HCT116 (cell line): ENCODE measurements around the gene IQCK. TPM values are rescaled to one million over a fixed set of nuclear protein-coding genes. Genes with fewer than 3 reads are reported as not detected.

Experiments used
- ATAC-seq: fragments of 200-7000 bp; cut with Tn5 transposase; 2 replicates; pipeline ENCODE4 v1.9.1; 2020; ENCODE audit warnings: mild to moderate bottlenecking, moderate library complexity
- BruUV-seq: library from RNA; stranded (reverse); fragments of 400-500 nt; replicated peaks from 2 replicates; lab custom pipeline; 2021; lab: Mats Ljungman, UMichigan
- CTCF ChIA-PET: fragments of 300-600 bp; sonication (Branson Sonifier 250); formaldehyde crosslinking; loops from one replicate; lab custom pipeline; 2021; ENCODE audit warnings: antibody characterized with exemption; lab: Charles Lee
- POLR2A ChIA-PET: fragments of 300-600, 350-600 bp; sonication (Branson Sonifier 250); formaldehyde crosslinking; loops from one replicate; lab custom pipeline; 2021; ENCODE audit warnings: antibody characterized with exemption; lab: Charles Lee
- RAD21 ChIA-PET, 2 experiments: fragments of 300-600 bp; sonication (Branson Sonifier 250); formaldehyde crosslinking; loops; one replicate each; lab custom pipeline; 2023; ENCODE audit warnings: low total read pairs in 2 of 2; ENCODE audit not compliant: uncharacterized antibody in 2 of 2, unreplicated experiment in 2 of 2, low non-redundant PET in 1 of 2; lab: Charles Lee
- DNase-seq: peaks from one replicate; pipeline ENCODE4 v3.0.0-alpha.2; 2010; ENCODE audit warnings: low read depth, low spot score
- H2AFZ ChIP-seq: fragments of 200-600 bp; shearing (Covaris generic), sonication (generic); 2 replicates; pipeline ENCODE4 v1.6.1; 2017; ENCODE audit warnings: low read depth, mixed run types, mixed read lengths, antibody characterized with exemption, low read length; ENCODE audit not compliant: poor library complexity, severe bottlenecking
- H3K27ac ChIP-seq: 2 replicates; pipeline ENCODE4 v1.5.1; 2012; ENCODE audit warnings: low read depth, low read length
- H3K27me3 ChIP-seq: fragments of 200-600 bp; sonication (generic); 2 replicates; pipeline ENCODE4 v1.6.1; 2016; ENCODE audit warnings: mixed run types, low read length, mixed read lengths; ENCODE audit not compliant: insufficient read depth
- H3K36me3 ChIP-seq, 2 experiments: fragments of 200-500 bp in 1 of 2; fragments of 200-600 bp in 1 of 2; sonication (Bioruptor generic) in 1 of 2; sonication (generic) in 1 of 2; 2 replicates each; pipeline versions ENCODE4 v1.5.1 to v1.6.1; 2014 to 2016; ENCODE audit warnings: low read length in 2 of 2, inconsistent platforms in 1 of 2, mixed read lengths in 1 of 2, mixed run types in 1 of 2; ENCODE audit not compliant: insufficient read depth in 2 of 2, control insufficient read depth in 1 of 2
- H3K4me1 ChIP-seq, 2 experiments: fragments of 200-600 bp in 1 of 2; sonication (generic) in 1 of 2; 2 replicates each; pipeline versions ENCODE4 v1.5.1 to v1.6.1; 2012 to 2017; ENCODE audit warnings: low read length in 2 of 2, inconsistent platforms in 1 of 2, mild to moderate bottlenecking in 1 of 2, mixed read lengths in 1 of 2, mixed run types in 1 of 2, moderate library complexity in 1 of 2; ENCODE audit not compliant: insufficient read depth in 2 of 2, control insufficient read depth in 1 of 2
- H3K4me2 ChIP-seq: fragments of 200-600 bp; sonication (generic); 2 replicates; pipeline ENCODE4 v1.6.1; 2017; ENCODE audit warnings: mixed run types, low read length, mixed read lengths
- H3K4me3 ChIP-seq, 2 experiments: fragments of 200-600 bp in 1 of 2; sonication (generic) in 1 of 2; replicated peaks in 1 of 2; 2 replicates each; pipeline ENCODE4 v1.5.1; 2011 to 2016; ENCODE audit warnings: low read length in 2 of 2, control low read depth in 1 of 2, low read depth in 1 of 2, mild to moderate bottlenecking in 1 of 2, mixed read lengths in 1 of 2, mixed run types in 1 of 2
- H3K79me2 ChIP-seq: fragments of 200-600 bp; sonication (generic); 2 replicates; pipeline ENCODE4 v1.6.1; 2017; ENCODE audit warnings: mild to moderate bottlenecking, mixed run types, low read length, moderate library complexity, mixed read lengths; ENCODE audit not compliant: insufficient read depth
- H3K9ac ChIP-seq: fragments of 200-600 bp; sonication (generic); 2 replicates; pipeline ENCODE4 v1.6.1; 2016; ENCODE audit warnings: low read length, mixed read lengths
- H3K9me2 ChIP-seq: fragments of 200-600 bp; sonication (generic), shearing (Covaris generic); 2 replicates; pipeline ENCODE4 v1.6.1; 2017; ENCODE audit warnings: mixed run types, mild to moderate bottlenecking, moderate library complexity; ENCODE audit not compliant: insufficient read depth
- H3K9me3 ChIP-seq, 2 experiments: fragments of 200-500 bp in 1 of 2; fragments of 200-600 bp in 1 of 2; sonication (Bioruptor generic) in 1 of 2; sonication (generic) in 1 of 2; 2 replicates each; pipeline ENCODE4 v1.6.1; 2014 to 2017; ENCODE audit warnings: low read length in 2 of 2, mixed read lengths in 2 of 2, inconsistent platforms in 1 of 2, low read depth in 1 of 2, mild to moderate bottlenecking in 1 of 2, mixed run types in 1 of 2, moderate library complexity in 1 of 2; ENCODE audit not compliant: control insufficient read depth in 1 of 2, insufficient read depth in 1 of 2
- H4K20me1 ChIP-seq: fragments of 200-600 bp; sonication (generic), shearing (Covaris generic); 2 replicates; pipeline ENCODE4 v1.6.1; 2017; ENCODE audit warnings: mixed run types, mild to moderate bottlenecking, moderate library complexity; ENCODE audit not compliant: insufficient read depth
- CEBPB ChIP-seq: IDR thresholded peaks from 2 replicates; pipeline ENCODE4 v1.6.1; 2012; ENCODE audit warnings: low read depth
- EGR1 ChIP-seq: IDR thresholded peaks from 2 replicates; pipeline ENCODE4 v1.6.1; 2012; ENCODE audit warnings: low read depth
- EZH2 ChIP-seq: fragments of 200-600 bp; sonication (generic); IDR thresholded peaks from 2 replicates; pipeline ENCODE4 v1.6.1; 2017; ENCODE audit warnings: antibody characterized with exemption, mixed run types
- EZH2phosphoT487 ChIP-seq: fragments of 200-600 bp; IDR thresholded peaks from 2 replicates; pipeline ENCODE4 v1.6.1; 2018; ENCODE audit warnings: antibody characterized with exemption, borderline replicate concordance
- JUND ChIP-seq: IDR thresholded peaks from 2 replicates; pipeline ENCODE4 v1.6.1; 2012
- POLR2A ChIP-seq: IDR thresholded peaks from 2 replicates; pipeline ENCODE4 v1.7.0; 2011; ENCODE audit warnings: borderline replicate concordance; ENCODE audit not compliant: insufficient read depth, insufficient read length; ENCODE audit errors: extremely low read depth
- SRF ChIP-seq: IDR thresholded peaks from 2 replicates; pipeline ENCODE4 v1.6.1; 2012; ENCODE audit warnings: low read depth
- ZFX ChIP-seq: fragments of 450-650 bp; IDR thresholded peaks from 2 replicates; pipeline ENCODE4 v1.6.1; 2017
- intact Hi-C: fragments of 100-400 bp; cut with micrococcal nuclease; formaldehyde crosslinking; loops from 2 replicates; pipeline ENCODE4 v1.10.0; 2022
- total RNA-seq: library from RNA; stranded (reverse); gene quantifications from one replicate; pipeline ENCODE4 v1.2.1, GENCODE V29; 2021; ENCODE audit not compliant: unreplicated experiment
- TF ChIP-seq, protein P1 (sequence below): IDR thresholded peaks from 2 replicates; pipeline ENCODE4 v1.6.1; 2012
- TF ChIP-seq, protein P2 (sequence below): IDR thresholded peaks from 2 replicates; pipeline ENCODE4 v1.6.1; 2011; ENCODE audit warnings: mild to moderate bottlenecking, low read length, moderate library complexity; ENCODE audit not compliant: insufficient replicate concordance; ENCODE audit errors: extremely low read depth
- TF ChIP-seq, protein P3 (sequence below): IDR thresholded peaks from 2 replicates; pipeline ENCODE4 v1.6.1; 2012

The IQCK gene
- total RNA-seq, 1 experiment from 2014 or later, result 11.8 TPM

DNA sequence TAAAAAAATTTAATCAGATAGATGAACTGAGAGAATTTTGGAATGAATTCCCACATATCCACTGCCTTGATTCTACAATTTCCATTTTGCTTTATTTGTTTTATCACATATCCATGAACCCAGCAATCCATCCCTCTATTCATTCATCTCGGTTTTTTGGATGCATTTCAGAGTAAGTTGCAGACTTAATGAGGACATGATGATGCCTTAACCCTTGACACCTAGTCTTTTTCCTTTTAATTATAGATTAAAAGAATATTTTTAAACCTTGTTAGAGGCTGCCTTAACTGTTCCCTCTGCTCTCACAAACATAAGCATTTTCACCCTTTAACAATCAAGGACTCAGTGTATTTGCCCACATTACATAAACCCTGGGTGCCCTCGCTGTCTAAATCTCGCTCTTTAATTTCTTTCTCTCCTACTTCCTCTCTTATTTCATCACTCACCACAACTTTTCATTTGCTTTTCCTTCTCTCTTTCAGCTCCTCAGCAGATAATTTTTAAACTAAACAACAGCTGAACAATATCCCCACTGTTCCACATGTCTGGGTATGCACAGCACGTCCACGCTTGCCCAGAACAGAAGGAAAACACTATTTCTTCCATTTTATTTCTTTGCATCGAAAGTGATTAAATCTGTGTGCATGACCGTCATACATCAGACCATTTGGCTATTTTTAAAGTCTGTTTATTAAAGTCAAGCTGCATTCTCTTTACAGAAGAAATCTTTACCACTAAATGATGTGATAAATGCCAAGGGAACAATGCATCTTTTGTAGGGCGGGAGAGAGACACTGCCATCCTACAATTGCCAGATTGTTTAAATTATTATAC, 39.9 kb downstream of the IQCK start:
- Histone ChIP-seq H3K4me2 (no peak overlapping the region), H3K79me2 (no peaks in the 10 kb centered on the region), H3K9ac (no peak overlapping the region), H3K27ac (no peak overlapping the region), H4K20me1 (no peaks in the 10 kb centered on the region), H2AFZ (no peak overlapping the region), H3K36me3 (no peaks in the 10 kb centered on the region), H3K4me3 (no peak overlapping the region), H3K27me3 (no peaks in the 10 kb centered on the region), H3K9me3 (no peaks in the 10 kb centered on the region), H3K4me1 (no peaks in the 10 kb centered on the region), H3K9me2 (no peaks in the 10 kb centered on the region)
- ATAC-seq (no peak), DNase-seq (no peak)
- TF ChIP-seq ZFX, result no peak
- TF ChIP-seq, protein P1, sequence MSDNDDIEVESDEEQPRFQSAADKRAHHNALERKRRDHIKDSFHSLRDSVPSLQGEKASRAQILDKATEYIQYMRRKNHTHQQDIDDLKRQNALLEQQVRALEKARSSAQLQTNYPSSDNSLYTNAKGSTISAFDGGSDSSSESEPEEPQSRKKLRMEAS, result no peak
- TF ChIP-seq, protein P2, sequence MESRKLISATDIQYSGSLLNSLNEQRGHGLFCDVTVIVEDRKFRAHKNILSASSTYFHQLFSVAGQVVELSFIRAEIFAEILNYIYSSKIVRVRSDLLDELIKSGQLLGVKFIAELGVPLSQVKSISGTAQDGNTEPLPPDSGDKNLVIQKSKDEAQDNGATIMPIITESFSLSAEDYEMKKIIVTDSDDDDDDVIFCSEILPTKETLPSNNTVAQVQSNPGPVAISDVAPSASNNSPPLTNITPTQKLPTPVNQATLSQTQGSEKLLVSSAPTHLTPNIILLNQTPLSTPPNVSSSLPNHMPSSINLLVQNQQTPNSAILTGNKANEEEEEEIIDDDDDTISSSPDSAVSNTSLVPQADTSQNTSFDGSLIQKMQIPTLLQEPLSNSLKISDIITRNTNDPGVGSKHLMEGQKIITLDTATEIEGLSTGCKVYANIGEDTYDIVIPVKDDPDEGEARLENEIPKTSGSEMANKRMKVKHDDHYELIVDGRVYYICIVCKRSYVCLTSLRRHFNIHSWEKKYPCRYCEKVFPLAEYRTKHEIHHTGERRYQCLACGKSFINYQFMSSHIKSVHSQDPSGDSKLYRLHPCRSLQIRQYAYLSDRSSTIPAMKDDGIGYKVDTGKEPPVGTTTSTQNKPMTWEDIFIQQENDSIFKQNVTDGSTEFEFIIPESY, result no peak
- RAD21 ChIA-PET, result no interaction called here
- no TSS peak for BruUV-seq
- CTCF ChIA-PET, result no interaction called here
- POLR2A ChIA-PET, result no interaction called here
- intact Hi-C loops, result no loop called here

DNA sequence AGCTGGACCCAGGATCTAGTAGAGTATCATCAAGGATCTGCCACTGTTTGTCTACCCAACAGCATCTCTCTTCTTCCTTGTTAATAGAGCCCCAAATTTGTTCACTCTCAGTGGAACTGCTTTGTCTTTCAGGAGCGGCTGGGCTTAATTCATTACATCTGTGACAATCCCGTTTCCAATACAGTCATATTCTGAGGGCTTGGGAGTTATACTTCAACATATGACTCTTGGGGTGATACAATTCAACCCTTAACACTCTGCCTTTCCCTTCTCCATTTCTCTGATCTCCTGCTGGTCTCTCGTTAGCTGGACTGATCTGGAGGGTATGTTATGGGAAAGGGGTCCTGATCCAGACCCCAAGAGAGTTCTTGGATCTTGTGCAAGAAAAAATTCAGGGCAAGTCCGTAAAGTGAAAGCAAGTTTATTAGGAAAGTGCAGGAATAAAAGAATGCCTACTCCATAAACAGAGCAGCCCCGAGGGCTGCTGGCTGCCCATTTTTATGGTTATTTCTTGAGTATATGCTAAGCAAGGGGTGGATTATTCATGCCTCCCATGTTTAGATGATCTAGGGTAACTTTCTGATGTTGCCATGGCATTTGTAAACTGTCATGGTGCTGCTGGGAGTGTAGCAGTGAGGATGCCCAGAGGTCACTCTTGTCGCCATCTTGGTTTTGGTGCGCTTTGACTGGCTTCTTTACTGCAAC, 42.4 kb downstream of the IQCK start:
- no peaks in the 10 kb centered on the region for H3K9me3 ChIP-seq
- ATAC-seq (no peak), DNase-seq (no peak)
- ChIA-PET POLR2A (no interaction called here), CTCF (no interaction called here), RAD21 (no interaction called here)
- no peaks in the 10 kb centered on the region for H3K9me2 ChIP-seq
- H3K79me2 ChIP-seq, result no peaks in the 10 kb centered on the region
- no peaks in the 10 kb centered on the region for H4K20me1 ChIP-seq
- H2AFZ ChIP-seq, result no peak overlapping the region
- BruUV-seq, result no TSS peak
- no peak overlapping the region for H3K9ac ChIP-seq
- no peaks in the 10 kb centered on the region for H3K36me3 ChIP-seq
- H3K27me3 ChIP-seq, result no peaks in the 10 kb centered on the region
- H3K27ac ChIP-seq, result no peak overlapping the region
- no peaks in the 10 kb centered on the region for H3K4me1 ChIP-seq
- no peak overlapping the region for H3K4me3 ChIP-seq
- intact Hi-C loops, result no loop called here
- H3K4me2 ChIP-seq, result no peak overlapping the region
- TF ChIP-seq JUND (no peak), POLR2A (no peak), EZH2phosphoT487 (no peak), CEBPB (no peak), EZH2 (no peak), EGR1 (no peak), SRF (no peak)
- TF ChIP-seq, protein P1, result no peak
- TF ChIP-seq, protein P2, result no peak
- TF ChIP-seq, protein P3, sequence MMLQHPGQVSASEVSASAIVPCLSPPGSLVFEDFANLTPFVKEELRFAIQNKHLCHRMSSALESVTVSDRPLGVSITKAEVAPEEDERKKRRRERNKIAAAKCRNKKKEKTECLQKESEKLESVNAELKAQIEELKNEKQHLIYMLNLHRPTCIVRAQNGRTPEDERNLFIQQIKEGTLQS, result no peak
